ENCODE data around the gene SLC35G2.
"Not testable (repeated sequence)": the region's sequence is repeated elsewhere in the genome, so short reads cannot be mapped to it uniquely, and the experiment has no call there.

SLC35G2 gene

GRCh38 chr3:136891934-136892855 lies 73.3 kb downstream of the SLC35G2 start:
- DNase-seq: no peak

GRCh38 chr3:136893848-136894443 lies 75.0 kb downstream of the SLC35G2 start:
- DNase-seq: peak; percentile 39

GRCh38 chr3:136897171-136897570 lies 78.2 kb downstream of the SLC35G2 start:
- DNase-seq: not testable (repeated sequence)

GRCh38 chr3:136898549-136898948 lies 79.6 kb downstream of the SLC35G2 start:
- DNase-seq: no peak

GRCh38 chr3:136898954-136899353 lies 80.0 kb downstream of the SLC35G2 start:
- no peak for DNase-seq

GRCh38 chr3:136899622-136900158 lies 80.8 kb downstream of the SLC35G2 start:
- DNase-seq: no peak

GRCh38 chr3:136900694-136901093 lies 81.8 kb downstream of the SLC35G2 start:
- not testable (repeated sequence) for DNase-seq

- no peak for DNase-seq
Observed at GRCh38 chr3:136901391-136901790, 82.5 kb downstream of the SLC35G2 start.

- DNase-seq: not testable (repeated sequence)
Observed at GRCh38 chr3:136902530-136902929, 83.6 kb downstream of the SLC35G2 start.

- no peak for DNase-seq
Observed at GRCh38 chr3:136903899-136904298, 85.0 kb downstream of the SLC35G2 start.

- DNase-seq: no peak
Observed at GRCh38 chr3:136904746-136905145, 85.8 kb downstream of the SLC35G2 start.
